DMS53 (cell line): ENCODE measurements around the gene NUDT2.
"Not testable (repeated sequence)": the region's sequence is repeated elsewhere in the genome, so short reads cannot be mapped to it uniquely, and the experiment has no call there.

Experiments
- DNase-seq: peaks from one replicate; lab custom pipeline; 2025; lab: John Stamatoyannopoulos, UW

Gene NUDT2

GRCh38 chr9:34335376-34335775, 6.0 kb downstream of the NUDT2 start:
- no peak for DNase-seq

- no peak for DNase-seq
Observed at GRCh38 chr9:34337403-34337802, 8.0 kb downstream of the NUDT2 start.

GRCh38 chr9:34338079-34338478, 8.7 kb downstream of the NUDT2 start:
- DNase-seq = not testable (repeated sequence)

GRCh38 chr9:34338665-34339385, 9.5 kb downstream of the NUDT2 start:
- no peak for DNase-seq

GRCh38 chr9:34341659-34342295, 12.4 kb downstream of the NUDT2 start:
- no peak for DNase-seq

- no peak for DNase-seq
Observed at GRCh38 chr9:34343090-34343489, 13.7 kb downstream of the NUDT2 start.

- no peak for DNase-seq
Observed at GRCh38 chr9:34343605-34344004, 14.2 kb downstream of the NUDT2 start.

GRCh38 chr9:34346873-34347799, 17.8 kb downstream of the NUDT2 start:
- DNase-seq = no peak

- DNase-seq = no peak
Observed at GRCh38 chr9:34347800-34348158, 18.4 kb downstream of the NUDT2 start.

- no peak for DNase-seq
Observed at GRCh38 chr9:34349324-34349723, 20.0 kb downstream of the NUDT2 start.

GRCh38 chr9:34352122-34352652, 22.8 kb downstream of the NUDT2 start:
- DNase-seq = not testable (repeated sequence)

GRCh38 chr9:34352957-34353356, 23.6 kb downstream of the NUDT2 start:
- not testable (repeated sequence) for DNase-seq

GRCh38 chr9:34362614-34363214, 33.3 kb downstream of the NUDT2 start:
- no peak for DNase-seq

GRCh38 chr9:34363619-34364351, 34.4 kb downstream of the NUDT2 start:
- no peak for DNase-seq

- DNase-seq = no peak
Observed at GRCh38 chr9:34365282-34365681, 35.9 kb downstream of the NUDT2 start.

GRCh38 chr9:34366365-34366764, 37.0 kb downstream of the NUDT2 start:
- DNase-seq = no peak

- not testable (repeated sequence) for DNase-seq
Observed at GRCh38 chr9:34367751-34368410, 38.5 kb downstream of the NUDT2 start.

- not testable (repeated sequence) for DNase-seq
Observed at GRCh38 chr9:34368796-34369195, 39.4 kb downstream of the NUDT2 start.

GRCh38 chr9:34369636-34370035, 40.3 kb downstream of the NUDT2 start:
- no peak for DNase-seq

- DNase-seq = no peak
Observed at GRCh38 chr9:34370335-34370969, 41.1 kb downstream of the NUDT2 start.
